GM23338 (cell line): ENCODE data around the gene GINM1. TPM values are rescaled to one million over a fixed set of nuclear protein-coding genes. Genes with fewer than 3 reads are reported as not detected.

Source experiments
- ATAC-seq: fragments of 200-7000 bp; cut with Tn5 transposase; 3 replicates; pipeline ENCODE4 v1.9.1; 2020
- DNase-seq: peaks from one replicate; pipeline ENCODE4 v3.0.0-alpha.2; 2015; ENCODE audit warnings: low spot score
- H2AFZ ChIP-seq: fragments of 200-600 bp; sonication (generic); 2 replicates; pipeline ENCODE4 v1.8.0; 2016; ENCODE audit warnings: antibody characterized with exemption, mild to moderate bottlenecking, moderate library complexity
- H3F3A ChIP-seq: fragments of 200-600 bp; sonication (generic); replicated peaks from 2 replicates; pipeline ENCODE4 v1.8.0; 2017; ENCODE audit warnings: antibody characterized with exemption, mixed run types, low read depth
- H3K27ac ChIP-seq: fragments of 200-600 bp; sonication (generic); 2 replicates; pipeline ENCODE4 v1.6.1; 2016; ENCODE audit warnings: low read depth
- H3K27me3 ChIP-seq: fragments of 200-600 bp; sonication (generic); 2 replicates; pipeline ENCODE4 v1.8.0; 2016; ENCODE audit warnings: mild to moderate bottlenecking, mixed run types, moderate library complexity; ENCODE audit not compliant: insufficient read depth
- H3K36me3 ChIP-seq: fragments of 200-600 bp; sonication (generic); 2 replicates; pipeline ENCODE4 v1.8.0; 2016; ENCODE audit warnings: mild to moderate bottlenecking; ENCODE audit not compliant: insufficient read depth
- H3K4me1 ChIP-seq: fragments of 200-600 bp; sonication (generic); 2 replicates; pipeline ENCODE4 v1.8.0; 2016; ENCODE audit warnings: mild to moderate bottlenecking, moderate library complexity; ENCODE audit not compliant: insufficient read depth
- H3K4me2 ChIP-seq: fragments of 200-600 bp; sonication (generic); 2 replicates; pipeline ENCODE4 v1.7.1; 2017; ENCODE audit warnings: mixed run types
- H3K4me3 ChIP-seq: fragments of 200-600 bp; sonication (generic); 2 replicates; pipeline ENCODE4 v1.6.1; 2016; ENCODE audit warnings: mixed run types
- H3K79me2 ChIP-seq: fragments of 200-600 bp; sonication (generic); replicated peaks from 2 replicates; pipeline ENCODE4 v1.8.0; 2017; ENCODE audit warnings: mild to moderate bottlenecking; ENCODE audit not compliant: insufficient read depth
- H3K9me2 ChIP-seq: fragments of 200-600 bp; sonication (generic); 2 replicates; pipeline ENCODE4 v1.8.0; 2017; ENCODE audit not compliant: insufficient read depth
- H4K20me1 ChIP-seq: fragments of 200-600 bp; sonication (generic); replicated peaks from 2 replicates; pipeline ENCODE4 v1.8.0; 2017; ENCODE audit warnings: mild to moderate bottlenecking; ENCODE audit not compliant: insufficient read depth
- H3K27ac Mint-ChIP-seq: 2 replicates; pipeline ENCODE4 v1.8.0; 2020; ENCODE audit warnings: inconsistent platforms, mild to moderate bottlenecking, moderate library complexity, mixed read lengths
- H3K27me3 Mint-ChIP-seq: 3 replicates; pipeline ENCODE4 v1.8.0; 2022; ENCODE audit warnings: low read depth, mild to moderate bottlenecking, moderate library complexity, mixed read lengths, inconsistent platforms; ENCODE audit not compliant: insufficient read depth, poor library complexity
- H3K36me3 Mint-ChIP-seq: 3 replicates; pipeline ENCODE4 v1.8.0; 2021; ENCODE audit warnings: low read depth, mild to moderate bottlenecking, inconsistent platforms, moderate library complexity, mixed read lengths
- H3K4me1 Mint-ChIP-seq: 3 replicates; pipeline ENCODE4 v1.8.0; 2020; ENCODE audit warnings: mild to moderate bottlenecking, inconsistent platforms, mixed read lengths
- H3K4me3 Mint-ChIP-seq: 3 replicates; pipeline ENCODE4 v1.8.0; 2021; ENCODE audit warnings: moderate library complexity, mild to moderate bottlenecking, inconsistent platforms, mixed read lengths
- H3K9me3 Mint-ChIP-seq: 3 replicates; pipeline ENCODE4 v1.8.0; 2020; ENCODE audit warnings: moderate library complexity, mild to moderate bottlenecking, inconsistent platforms, mixed read lengths
- CREB1 ChIP-seq: fragments of 250-450 bp; sonication (Bioruptor Pico); IDR thresholded peaks from 2 replicates; pipeline ENCODE4 v1.5.0; 2020; ENCODE audit warnings: low read depth, mild to moderate bottlenecking, moderate library complexity
- JUNB ChIP-seq: IDR thresholded peaks from one replicate; pipeline ENCODE4 v1.6.1; 2016; ENCODE audit warnings: antibody characterized with exemption; ENCODE audit not compliant: unreplicated experiment
- ZNF331 ChIP-seq: fragments of 250-450 bp; sonication (Bioruptor Pico); IDR thresholded peaks from 2 replicates; pipeline ENCODE4 v1.5.0; 2020; ENCODE audit warnings: low read depth, mild to moderate bottlenecking, moderate library complexity
- polyA plus RNA-seq: library from polyadenylated mRNA; unstranded; fragments of >200 nt; fragmentation: Nextera tagmentation; extraction: Ambion mirVana; gene quantifications from 2 replicates; pipeline ENCODE4 v1.2.1, GENCODE V29; 2016
- total RNA-seq: library from RNA; depleted of rRNA; stranded (reverse); fragments of >200 nt; shearing (Covaris generic); gene quantifications from 2 replicates; pipeline ENCODE4 v1.2.3, GENCODE V29; 2014
- TF ChIP-seq, protein P1 (sequence below): IDR thresholded peaks from one replicate; pipeline ENCODE4 v1.6.1; 2018; ENCODE audit warnings: antibody characterized with exemption; ENCODE audit not compliant: unreplicated experiment

GINM1 gene
- total and polyA plus RNA-seq, 2 experiments from 2014 or later, result 19.2 to 24.1 TPM

- Histone ChIP-seq H3K36me3 (peaks cover 13% of the 10 kb centered on the region; the same call in 1 of the 2 replicates), H3K4me1 (peaks cover 7% of the 10 kb centered on the region; the same call in 1 of the 2 replicates), H3K27ac (no peak overlapping the region; the same call in 1 of the 2 replicates), H2AFZ (no peak overlapping the region), H3K27me3 (no peaks in the 10 kb centered on the region), H3F3A (peaks cover 10% of the 10 kb centered on the region), H4K20me1 (peaks cover 22% of the 10 kb centered on the region; the same call in 1 of the 2 replicates), H3K4me3 (peak overlapping the region; percentile 100), H3K79me2 (peaks cover 49% of the 10 kb centered on the region), H3K4me2 (peak overlapping the region; percentile 99), H3K9me2 (no peaks in the 10 kb centered on the region)
- Mint-ChIP-seq H3K9me3 (no peaks in the 10 kb centered on the region; the same call in 1 of the 3 replicates), H3K27me3 (peaks cover 14% of the 10 kb centered on the region), H3K27ac (peak overlapping the region; percentile 99), H3K4me3 (peak overlapping the region; percentile 98), H3K4me1 (peaks cover 9% of the 10 kb centered on the region), H3K36me3 (peaks cover 7% of the 10 kb centered on the region; the same call in 2 of the 3 replicates)
- ATAC-seq (no peak), DNase-seq (no peak)
- TF ChIP-seq ZNF331 (CRISPR knock-in tag) (no peak), JUNB (no peak)
Measured at GRCh38 chr6:149544646-149545257, 21.4 kb upstream of the GINM1 start.

DNA sequence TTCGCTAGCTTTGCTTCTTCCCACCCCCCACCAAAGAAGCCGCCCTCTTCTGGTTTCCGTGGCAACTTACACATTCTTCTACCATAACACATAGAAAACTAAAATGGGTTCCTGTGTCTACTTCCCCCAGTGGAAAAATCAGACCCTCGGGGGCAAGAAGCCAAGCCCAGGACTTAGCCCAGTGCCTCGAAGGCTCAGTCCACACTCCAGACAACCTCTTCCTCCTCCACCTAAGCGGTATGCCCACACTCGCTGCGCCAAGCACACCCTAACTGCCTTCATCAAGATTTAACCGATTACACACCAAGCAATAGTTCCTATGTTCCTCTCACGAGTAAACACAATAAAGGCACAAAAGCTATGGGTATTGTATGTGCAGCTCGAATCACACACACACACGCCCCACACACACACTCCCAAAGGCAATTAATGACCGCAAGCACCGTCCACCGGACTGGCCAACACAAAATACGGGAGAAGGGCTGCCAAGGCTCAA lies 20.9 kb upstream of the GINM1 start:
- Histone ChIP-seq H3K36me3 (peaks cover 7% of the 10 kb centered on the region; the same call in 1 of the 2 replicates), H3K27me3 (no peaks in the 10 kb centered on the region), H2AFZ (peak overlapping the region; percentile 92), H3K4me1 (peaks cover 7% of the 10 kb centered on the region; the same call in 1 of the 2 replicates), H3K4me2 (peak overlapping the region; percentile 99), H4K20me1 (peaks cover 22% of the 10 kb centered on the region; the same call in 1 of the 2 replicates), H3F3A (peaks cover 10% of the 10 kb centered on the region), H3K27ac (peak overlapping the region; percentile 100), H3K79me2 (peaks cover 47% of the 10 kb centered on the region), H3K4me3 (peak overlapping the region; percentile 100), H3K9me2 (no peaks in the 10 kb centered on the region)
- Mint-ChIP-seq H3K9me3 (no peaks in the 10 kb centered on the region; the same call in 1 of the 3 replicates), H3K4me1 (peaks cover 9% of the 10 kb centered on the region), H3K27me3 (peaks cover 14% of the 10 kb centered on the region), H3K27ac (peak overlapping the region; percentile 99), H3K4me3 (peak overlapping the region; percentile 98), H3K36me3 (peaks cover 4% of the 10 kb centered on the region; the same call in 2 of the 3 replicates)
- DNase-seq (peak; percentile 64), ATAC-seq (peak; percentile 13)
- TF ChIP-seq CREB1 (CRISPR knock-in tag) (no peak), ZNF331 (CRISPR knock-in tag) (no peak)
- TF ChIP-seq, protein P1, sequence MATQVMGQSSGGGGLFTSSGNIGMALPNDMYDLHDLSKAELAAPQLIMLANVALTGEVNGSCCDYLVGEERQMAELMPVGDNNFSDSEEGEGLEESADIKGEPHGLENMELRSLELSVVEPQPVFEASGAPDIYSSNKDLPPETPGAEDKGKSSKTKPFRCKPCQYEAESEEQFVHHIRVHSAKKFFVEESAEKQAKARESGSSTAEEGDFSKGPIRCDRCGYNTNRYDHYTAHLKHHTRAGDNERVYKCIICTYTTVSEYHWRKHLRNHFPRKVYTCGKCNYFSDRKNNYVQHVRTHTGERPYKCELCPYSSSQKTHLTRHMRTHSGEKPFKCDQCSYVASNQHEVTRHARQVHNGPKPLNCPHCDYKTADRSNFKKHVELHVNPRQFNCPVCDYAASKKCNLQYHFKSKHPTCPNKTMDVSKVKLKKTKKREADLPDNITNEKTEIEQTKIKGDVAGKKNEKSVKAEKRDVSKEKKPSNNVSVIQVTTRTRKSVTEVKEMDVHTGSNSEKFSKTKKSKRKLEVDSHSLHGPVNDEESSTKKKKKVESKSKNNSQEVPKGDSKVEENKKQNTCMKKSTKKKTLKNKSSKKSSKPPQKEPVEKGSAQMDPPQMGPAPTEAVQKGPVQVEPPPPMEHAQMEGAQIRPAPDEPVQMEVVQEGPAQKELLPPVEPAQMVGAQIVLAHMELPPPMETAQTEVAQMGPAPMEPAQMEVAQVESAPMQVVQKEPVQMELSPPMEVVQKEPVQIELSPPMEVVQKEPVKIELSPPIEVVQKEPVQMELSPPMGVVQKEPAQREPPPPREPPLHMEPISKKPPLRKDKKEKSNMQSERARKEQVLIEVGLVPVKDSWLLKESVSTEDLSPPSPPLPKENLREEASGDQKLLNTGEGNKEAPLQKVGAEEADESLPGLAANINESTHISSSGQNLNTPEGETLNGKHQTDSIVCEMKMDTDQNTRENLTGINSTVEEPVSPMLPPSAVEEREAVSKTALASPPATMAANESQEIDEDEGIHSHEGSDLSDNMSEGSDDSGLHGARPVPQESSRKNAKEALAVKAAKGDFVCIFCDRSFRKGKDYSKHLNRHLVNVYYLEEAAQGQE, result no peak
